GM18907 (cell line): ENCODE measurements around the gene LRP1B.
"Not testable (repeated sequence)": the region's sequence is repeated elsewhere in the genome, so short reads cannot be mapped to it uniquely, and the experiment has no call there.

Source experiments
- ATAC-seq: cut with Tn5 transposase; IDR thresholded peaks from one replicate; pipeline ENCODE4 v1.9.1; 2021; ENCODE audit warnings: mild to moderate bottlenecking, moderate library complexity; ENCODE audit not compliant: unreplicated experiment

LRP1B gene

GRCh38 chr2:140990416-140990815 lies 1140.4 kb downstream of the LRP1B start:
- ATAC-seq, result no peak

GRCh38 chr2:140988597-140988996 lies 1142.2 kb downstream of the LRP1B start:
- no peak for ATAC-seq

- ATAC-seq, result no peak
These were observed 1144.4 kb downstream of the LRP1B start for GRCh38 chr2:140986456-140986855.

GRCh38 chr2:140975237-140975636 lies 1155.6 kb downstream of the LRP1B start:
- ATAC-seq, result no peak

GRCh38 chr2:140972724-140973123 lies 1158.1 kb downstream of the LRP1B start:
- ATAC-seq, result no peak

GRCh38 chr2:140964324-140964723 lies 1166.5 kb downstream of the LRP1B start:
- not testable (repeated sequence) for ATAC-seq

- ATAC-seq, result no peak
These were observed 1180.9 kb downstream of the LRP1B start for GRCh38 chr2:140949932-140950331.

GRCh38 chr2:140947236-140947635 lies 1183.6 kb downstream of the LRP1B start:
- ATAC-seq, result no peak

GRCh38 chr2:140943867-140944266 lies 1186.9 kb downstream of the LRP1B start:
- no peak for ATAC-seq

GRCh38 chr2:140942284-140942683 lies 1188.5 kb downstream of the LRP1B start:
- no peak for ATAC-seq

GRCh38 chr2:140929849-140930248 lies 1201.0 kb downstream of the LRP1B start:
- no peak for ATAC-seq

GRCh38 chr2:140918426-140918825 lies 1212.4 kb downstream of the LRP1B start:
- no peak for ATAC-seq

- ATAC-seq, result no peak
These were observed 1214.4 kb downstream of the LRP1B start for GRCh38 chr2:140916410-140916809.

GRCh38 chr2:140910683-140911082 lies 1220.1 kb downstream of the LRP1B start:
- ATAC-seq, result no peak

GRCh38 chr2:140905083-140905781 lies 1225.6 kb downstream of the LRP1B start:
- no peak for ATAC-seq

GRCh38 chr2:140895378-140895777 lies 1235.4 kb downstream of the LRP1B start:
- ATAC-seq, result no peak

GRCh38 chr2:140893685-140894084 lies 1237.1 kb downstream of the LRP1B start:
- ATAC-seq, result no peak

GRCh38 chr2:140892911-140893637 lies 1237.7 kb downstream of the LRP1B start:
- ATAC-seq, result no peak

- ATAC-seq, result no peak
These were observed 1238.4 kb downstream of the LRP1B start for GRCh38 chr2:140892436-140892835.

GRCh38 chr2:140891614-140892212 lies 1239.1 kb downstream of the LRP1B start:
- ATAC-seq, result no peak

- ATAC-seq, result no peak
These were observed 1247.9 kb downstream of the LRP1B start for GRCh38 chr2:140882671-140883620.
